Mesenchymal stem cell (in vitro differentiated cells and primary cell): Measurements from ENCODE around the gene ZNF337.
A peak's percentile ranks its signal among the peaks of the same experiment; 100 is the strongest.

Source experiments
- DNase-seq: peaks from one replicate; pipeline ENCODE4 v3.0.0-alpha.2; 2013
- H2AFZ ChIP-seq: one replicate; pipeline ENCODE4 v1.6.1; 2013; ENCODE audit warnings: low read depth, mild to moderate bottlenecking, control low read depth, inconsistent platforms, low read length, moderate library complexity
- H2AK5ac ChIP-seq: 2 replicates; pipeline ENCODE4 v1.6.1; 2013; ENCODE audit warnings: low read length, moderate library complexity, mild to moderate bottlenecking, inconsistent platforms; ENCODE audit not compliant: severe bottlenecking
- H2BK120ac ChIP-seq: one replicate; pipeline ENCODE4 v1.6.1; 2013; ENCODE audit warnings: low read depth, mild to moderate bottlenecking, inconsistent platforms, low read length, moderate library complexity
- H2BK12ac ChIP-seq, 2 experiments: one replicate each; pipeline ENCODE4 v1.6.1; 2013; ENCODE audit warnings: inconsistent platforms in 2 of 2, low read length in 2 of 2, mild to moderate bottlenecking in 2 of 2, moderate library complexity in 2 of 2, control low read depth in 1 of 2
- H2BK15ac ChIP-seq: one replicate; pipeline ENCODE4 v1.6.1; 2013; ENCODE audit warnings: mild to moderate bottlenecking, low read depth, inconsistent platforms; ENCODE audit not compliant: poor library complexity, severe bottlenecking
- H2BK5ac ChIP-seq: 2 replicates; pipeline ENCODE4 v1.6.1; 2013; ENCODE audit warnings: low read depth, mild to moderate bottlenecking, low read length, control low read depth, inconsistent platforms; ENCODE audit not compliant: poor library complexity, severe bottlenecking
- H3K14ac ChIP-seq, 2 experiments: one replicate each; pipeline ENCODE4 v1.6.1; 2013; ENCODE audit warnings: inconsistent platforms in 2 of 2, low read length in 2 of 2, control low read depth in 1 of 2, mild to moderate bottlenecking in 1 of 2, moderate library complexity in 1 of 2
- H3K18ac ChIP-seq, 2 experiments: one replicate each; pipeline ENCODE4 v1.6.1; 2013; ENCODE audit warnings: inconsistent platforms in 2 of 2, low read length in 2 of 2, control low read depth in 1 of 2, low read depth in 1 of 2, mild to moderate bottlenecking in 1 of 2
- H3K23ac ChIP-seq, 2 experiments: one replicate each; pipeline ENCODE4 v1.6.1; 2013; ENCODE audit warnings: inconsistent platforms in 2 of 2, low read length in 2 of 2, mild to moderate bottlenecking in 2 of 2, moderate library complexity in 2 of 2, control low read depth in 1 of 2
- H3K27ac ChIP-seq: 2 replicates; pipeline ENCODE4 v1.5.1; 2013; ENCODE audit warnings: mild to moderate bottlenecking, moderate library complexity, low read length, control low read depth, inconsistent platforms; ENCODE audit not compliant: poor library complexity, severe bottlenecking
- H3K27me3 ChIP-seq, 2 experiments: 2 replicates each; pipeline versions ENCODE4 v1.6.1 to v1.7.0; 2013; ENCODE audit warnings: low read length in 2 of 2, mild to moderate bottlenecking in 2 of 2, moderate library complexity in 2 of 2, control low read depth in 1 of 2, inconsistent platforms in 1 of 2; ENCODE audit not compliant: control insufficient read depth in 1 of 2, insufficient read depth in 1 of 2
- H3K36me3 ChIP-seq, 2 experiments: 2 replicates each; pipeline versions ENCODE4 v1.6.1 to v1.7.0; 2013; ENCODE audit warnings: low read length in 2 of 2, control low read depth in 1 of 2, inconsistent platforms in 1 of 2, low read depth in 1 of 2, mild to moderate bottlenecking in 1 of 2; ENCODE audit not compliant: insufficient read depth in 2 of 2, control insufficient read depth in 1 of 2
- H3K4ac ChIP-seq, 2 experiments: one replicate each; pipeline ENCODE4 v1.6.1; 2013; ENCODE audit warnings: inconsistent platforms in 2 of 2, low read length in 2 of 2, mild to moderate bottlenecking in 2 of 2, moderate library complexity in 2 of 2, control low read depth in 1 of 2, low read depth in 1 of 2
- H3K4me1 ChIP-seq: 2 replicates; pipeline ENCODE4 v1.6.1; 2013; ENCODE audit warnings: low read depth, low read length, control low read depth; ENCODE audit not compliant: control insufficient read depth, insufficient read depth
- H3K4me2 ChIP-seq: 2 replicates; pipeline ENCODE4 v1.6.1; 2013; ENCODE audit warnings: low read length, mild to moderate bottlenecking, inconsistent platforms; ENCODE audit not compliant: poor library complexity, severe bottlenecking
- H3K4me3 ChIP-seq, 2 experiments: 2 replicates each; pipeline versions ENCODE4 v1.5.1 to v1.7.0; 2013; ENCODE audit warnings: low read length in 2 of 2, mild to moderate bottlenecking in 2 of 2, control low read depth in 1 of 2, low read depth in 1 of 2; ENCODE audit not compliant: insufficient read depth in 1 of 2
- H3K79me1 ChIP-seq: replicated peaks from 2 replicates; pipeline ENCODE4 v1.6.1; 2013; ENCODE audit warnings: mild to moderate bottlenecking, control low read depth, low read length, inconsistent platforms; ENCODE audit not compliant: poor library complexity, severe bottlenecking
- H3K9ac ChIP-seq: 2 replicates; pipeline ENCODE4 v1.7.0; 2013; ENCODE audit warnings: mild to moderate bottlenecking, low read length, moderate library complexity
- H3K9me3 ChIP-seq: 2 replicates; pipeline ENCODE4 v1.7.0; 2013; ENCODE audit warnings: mild to moderate bottlenecking, low read length; ENCODE audit not compliant: control insufficient read depth
- H4K8ac ChIP-seq: one replicate; pipeline ENCODE4 v1.6.1; 2013; ENCODE audit warnings: inconsistent platforms, mild to moderate bottlenecking, low read length, moderate library complexity
- H4K91ac ChIP-seq: one replicate; pipeline ENCODE4 v1.6.1; 2013; ENCODE audit warnings: mild to moderate bottlenecking, low read length, inconsistent platforms
- WGBS: methylation state at CpG from one replicate; pipeline ENCODE4 v1.1.7; 2013; ENCODE audit warnings: mixed read lengths; 5-methylcytosine and 5-hydroxymethylcytosine counted together

ZNF337 gene

GRCh38 chr20:25676164-25676809, 20.4 kb downstream of the ZNF337 start:
- no peaks in the 10 kb centered on the region for H3K27me3 ChIP-seq
- H3K4me1 ChIP-seq = no peaks in the 10 kb centered on the region
- no peak overlapping the region for H4K8ac ChIP-seq
- peaks cover 27 to 84% of the 10 kb centered on the region in 2 experiments for H3K36me3 ChIP-seq
- no peak overlapping the region for H3K14ac ChIP-seq
- H2AK5ac ChIP-seq = no peak overlapping the region
- no peak overlapping the region for H4K91ac ChIP-seq
- no peak overlapping the region for H3K27ac ChIP-seq
- no peak overlapping the region for H3K18ac ChIP-seq
- no peak overlapping the region for H2BK120ac ChIP-seq
- no peak overlapping the region for H3K4me2 ChIP-seq
- H3K23ac ChIP-seq = no peak overlapping the region
- no peak overlapping the region for H2BK12ac ChIP-seq
- H2BK15ac ChIP-seq = no peak overlapping the region
- H3K9me3 ChIP-seq = no peaks in the 10 kb centered on the region
- no peak overlapping the region for H3K4me3 ChIP-seq
- no peak overlapping the region for H2BK5ac ChIP-seq
- DNase-seq = peak; percentile 59
- H3K9ac ChIP-seq = no peak overlapping the region
- peaks cover 13% of the 10 kb centered on the region for H3K79me1 ChIP-seq
- 98% methylated on average over 8 of the region's 10 CpGs for WGBS
- H3K4ac ChIP-seq = no peak overlapping the region
- no peak overlapping the region for H2AFZ ChIP-seq

- H2BK12ac ChIP-seq = no peak overlapping the region
- no peak overlapping the region for H3K4me2 ChIP-seq
- 93% methylated on average over 5 of the region's 6 CpGs for WGBS
- H4K8ac ChIP-seq = no peak overlapping the region
- no peak overlapping the region for H4K91ac ChIP-seq
- H2AK5ac ChIP-seq = no peak overlapping the region
- H3K4ac ChIP-seq = no peak overlapping the region
- H3K36me3 ChIP-seq = peaks cover 27 to 75% of the 10 kb centered on the region in 2 experiments
- no peaks in the 10 kb centered on the region for H3K4me1 ChIP-seq
- H2AFZ ChIP-seq = no peak overlapping the region
- H3K23ac ChIP-seq = no peak overlapping the region
- H3K27me3 ChIP-seq = no peaks in the 10 kb centered on the region
- no peak overlapping the region for H3K9ac ChIP-seq
- no peak overlapping the region for H2BK5ac ChIP-seq
- peaks cover 7% of the 10 kb centered on the region for H3K79me1 ChIP-seq
- H3K9me3 ChIP-seq = no peaks in the 10 kb centered on the region
- no peak overlapping the region for H3K27ac ChIP-seq
- H3K4me3 ChIP-seq = no peak overlapping the region
- H3K14ac ChIP-seq = no peak overlapping the region
- H2BK15ac ChIP-seq = no peak overlapping the region
- H3K18ac ChIP-seq = no peak overlapping the region
- no peak for DNase-seq
- no peak overlapping the region for H2BK120ac ChIP-seq
Measured at GRCh38 chr20:25675161-25675560, 21.5 kb downstream of the ZNF337 start.

- H3K27ac ChIP-seq = no peak overlapping the region
Measured at GRCh38 chr20:25672659-25673235, 23.9 kb downstream of the ZNF337 start.

GRCh38 chr20:25669826-25670422, 26.7 kb downstream of the ZNF337 start:
- Histone ChIP-seq H3K4ac (no peak overlapping the region), H4K91ac (no peak overlapping the region), H3K79me1 (peaks cover 2% of the 10 kb centered on the region), H2BK12ac (no peak overlapping the region), H3K23ac (peak overlapping the region in 1 of 2 experiments; percentile 90), H3K18ac (no peak overlapping the region), H3K4me1 (peaks cover 2% of the 10 kb centered on the region), H3K4me2 (no peak overlapping the region), H2BK15ac (no peak overlapping the region), H2AK5ac (no peak overlapping the region), H2BK120ac (no peak overlapping the region), H3K9me3 (no peaks in the 10 kb centered on the region), H3K4me3 (no peak overlapping the region), H3K27me3 (no peaks in the 10 kb centered on the region), H3K27ac (no peak overlapping the region), H2BK5ac (no peak overlapping the region), H3K36me3 (peaks cover 9 to 23% of the 10 kb centered on the region in 2 experiments), H3K14ac (no peak overlapping the region), H2AFZ (no peak overlapping the region), H3K9ac (no peak overlapping the region), H4K8ac (peak overlapping the region; percentile 24)
- DNase-seq = peak; percentile 78
- 75% methylated on average over 5 of the region's 7 CpGs for WGBS

More at GRCh38 chr20:25672659-25673235, 23.9 kb downstream of the ZNF337 start:
- no peak for DNase-seq
- Histone ChIP-seq H2BK12ac (no peak overlapping the region), H2AFZ (no peak overlapping the region), H3K4me1 (peaks cover 2% of the 10 kb centered on the region), H2BK120ac (no peak overlapping the region), H4K91ac (no peak overlapping the region), H4K8ac (no peak overlapping the region), H2AK5ac (no peak overlapping the region), H3K23ac (no peak overlapping the region), H3K4ac (no peak overlapping the region), H3K4me2 (no peak overlapping the region), H3K36me3 (peaks cover 23 to 51% of the 10 kb centered on the region in 2 experiments), H2BK5ac (no peak overlapping the region), H3K79me1 (peaks cover 5% of the 10 kb centered on the region), H3K14ac (no peak overlapping the region), H3K4me3 (no peak overlapping the region), H3K27me3 (no peaks in the 10 kb centered on the region), H3K18ac (no peak overlapping the region), H3K9me3 (no peaks in the 10 kb centered on the region), H2BK15ac (no peak overlapping the region), H3K9ac (no peak overlapping the region)
- WGBS = over 99% methylated on average over 4 of the region's 4 CpGs
